HG03565 (cell line): ENCODE results near the gene DAPK2.

ENCODE experiments used
- ATAC-seq: cut with Tn5 transposase; IDR thresholded peaks from one replicate; pipeline ENCODE4 v1.9.1; 2021; ENCODE audit warnings: mild to moderate bottlenecking, moderate library complexity; ENCODE audit not compliant: unreplicated experiment

DAPK2 gene

GRCh38 chr15:63998489-63998888 lies 47.8 kb downstream of the DAPK2 start:
- ATAC-seq, result no peak

DNA sequence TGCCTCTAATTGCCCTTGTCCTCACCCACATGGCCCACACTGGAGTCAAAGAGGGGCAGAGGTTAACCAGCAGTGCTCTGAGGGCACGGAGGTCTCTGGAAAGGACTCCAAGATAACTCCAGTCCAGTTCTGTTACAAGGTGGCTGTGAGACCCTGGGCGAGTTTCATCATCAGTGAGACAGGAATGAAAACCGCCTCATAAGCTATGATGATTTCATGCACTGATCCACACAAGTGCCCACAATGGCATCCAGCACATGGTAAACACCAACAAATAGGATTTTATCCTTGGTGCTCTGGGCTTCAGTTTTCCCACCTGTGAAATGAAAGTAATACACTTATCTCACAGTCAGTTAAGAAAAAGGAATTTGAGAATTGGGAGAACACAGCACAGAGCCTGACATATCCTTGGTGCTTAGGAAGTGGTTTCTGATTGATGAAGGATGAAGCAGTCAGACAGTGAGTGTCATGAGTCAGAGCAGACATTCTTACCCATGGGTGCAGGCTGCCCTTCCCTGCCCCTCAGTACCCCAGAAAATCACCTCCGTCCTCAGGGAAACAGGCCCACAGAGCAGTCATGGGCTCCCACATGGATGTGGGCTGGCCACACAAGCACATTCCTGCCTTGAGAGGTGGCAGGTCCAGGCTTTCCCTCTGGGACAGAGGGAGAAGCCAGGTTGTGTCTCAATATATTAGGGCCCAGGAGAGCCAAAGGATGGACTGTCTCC lies 48.4 kb downstream of the DAPK2 start:
- ATAC-seq, result no peak

DNA sequence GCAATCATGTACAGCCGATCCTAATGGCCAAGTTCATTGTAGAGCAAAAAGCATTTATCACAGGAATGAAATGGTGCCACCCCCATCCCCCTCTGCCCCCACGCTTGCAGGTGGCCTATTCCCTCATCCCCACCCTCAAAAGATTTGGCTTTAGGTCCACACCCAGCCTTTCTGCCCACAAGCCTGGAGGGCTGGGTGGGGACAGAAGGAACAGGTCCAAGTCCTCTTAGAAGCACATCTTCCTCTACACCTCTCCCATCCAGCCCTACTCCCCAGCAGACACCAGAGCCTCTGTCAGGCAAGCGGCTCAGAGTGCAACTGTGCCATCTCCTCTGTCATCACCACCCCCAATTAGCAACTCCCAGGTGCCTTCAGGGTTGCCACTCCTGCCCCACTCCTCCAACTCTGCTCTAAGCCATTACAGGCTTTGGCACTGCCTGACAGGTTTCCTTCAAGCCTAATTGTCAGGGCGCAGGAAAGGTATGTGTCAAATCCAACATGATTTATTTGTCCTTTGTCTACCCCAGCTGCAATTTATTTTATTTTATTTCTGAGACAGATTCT lies 49.4 kb downstream of the DAPK2 start:
- no peak for ATAC-seq

- ATAC-seq, result no peak
Observed at GRCh38 chr15:63995789-63996188, 50.5 kb downstream of the DAPK2 start.

DNA sequence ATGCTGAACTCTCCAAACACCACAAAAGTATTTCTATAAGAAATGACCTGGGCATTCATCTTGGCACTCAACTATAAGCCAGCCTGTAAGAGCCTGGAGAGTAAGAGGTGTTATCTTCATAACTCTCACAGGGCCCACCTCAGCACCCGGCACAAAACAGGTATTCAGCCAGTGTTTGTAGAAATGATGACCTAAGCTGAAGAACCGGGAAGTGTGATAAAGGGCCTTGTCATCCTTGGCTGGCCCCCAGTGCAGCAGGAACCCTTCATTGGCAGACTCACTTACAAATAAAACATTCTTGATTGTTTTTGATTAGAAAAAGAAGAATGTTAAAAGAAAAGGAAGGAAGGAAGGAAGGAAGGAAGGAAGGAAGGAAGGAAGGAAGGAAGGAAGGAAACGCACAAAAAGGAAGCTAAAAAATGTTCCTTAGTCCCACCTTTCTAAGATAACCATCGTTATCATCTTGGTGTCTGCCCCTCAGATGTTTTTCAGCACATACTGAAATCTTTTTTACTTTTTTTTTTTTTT lies 52.1 kb downstream of the DAPK2 start:
- ATAC-seq, result no peak

GRCh38 chr15:63992300-63992699 lies 54.0 kb downstream of the DAPK2 start:
- no peak for ATAC-seq

DNA sequence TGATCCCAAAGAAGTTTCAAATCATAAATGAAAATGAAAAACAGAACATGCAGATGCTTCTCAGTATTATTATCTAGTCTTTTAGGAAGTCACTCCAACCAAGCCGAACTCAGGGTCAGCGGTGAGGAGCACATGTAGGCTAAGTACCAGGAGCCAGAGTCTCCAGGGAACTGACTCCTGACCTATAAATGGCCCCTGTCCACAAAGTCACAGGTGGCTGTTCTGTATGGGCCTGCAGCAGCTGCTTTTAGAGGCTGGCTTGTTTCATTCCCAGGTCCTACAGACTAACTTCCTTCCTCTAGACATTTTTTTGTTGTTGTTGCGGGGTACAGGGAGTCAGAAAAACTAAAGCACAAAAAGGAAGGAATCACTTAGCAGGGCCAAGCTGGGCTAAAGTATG lies 54.6 kb downstream of the DAPK2 start:
- ATAC-seq, result no peak

DNA sequence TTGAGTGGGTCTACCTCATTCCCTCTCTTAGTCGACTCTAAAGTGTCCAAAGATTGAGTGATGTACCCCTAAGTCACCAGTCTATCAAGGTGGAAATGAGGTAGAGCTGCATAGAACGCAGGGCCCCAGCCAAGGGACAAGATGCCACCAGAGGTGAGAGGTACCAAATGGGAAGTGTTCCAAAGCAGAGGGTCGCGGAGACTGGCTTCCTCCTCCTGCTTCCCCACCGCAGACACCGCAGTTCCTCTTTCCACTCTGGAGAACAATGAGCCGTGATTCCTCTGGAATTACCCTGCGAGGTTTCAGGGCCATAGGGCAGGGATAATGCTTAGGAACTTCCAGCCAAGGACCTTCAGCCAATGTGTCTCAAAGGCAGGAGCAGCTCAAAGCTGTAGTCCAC lies 55.8 kb downstream of the DAPK2 start:
- no peak for ATAC-seq

DNA sequence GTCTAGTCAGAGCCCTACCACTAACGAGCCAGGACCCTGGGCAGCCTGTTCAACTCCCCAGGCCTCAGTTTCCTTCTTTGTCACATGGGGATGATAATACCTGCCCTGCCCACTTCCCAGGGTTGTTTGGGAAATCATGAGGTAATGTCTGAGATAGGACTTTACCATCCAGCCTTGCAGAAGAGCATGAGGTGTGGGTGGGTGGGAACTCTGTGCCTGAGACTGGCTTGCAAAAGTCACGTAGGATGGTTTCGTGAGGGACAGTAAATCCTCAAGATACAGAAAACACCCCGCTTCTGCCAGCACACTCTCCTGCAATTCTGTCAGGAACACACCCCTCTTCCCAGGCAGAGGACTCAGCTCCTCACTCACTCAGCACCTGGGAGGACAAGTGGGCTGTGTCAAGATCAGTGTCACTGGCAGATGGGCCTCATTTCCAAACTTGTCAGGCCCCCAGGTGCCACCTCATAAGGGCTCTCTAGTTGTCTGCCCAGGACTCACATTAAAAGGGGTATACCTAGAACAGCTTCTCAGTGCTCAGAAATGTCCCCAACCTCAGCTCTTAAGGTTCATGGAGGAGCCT lies 58.4 kb downstream of the DAPK2 start:
- ATAC-seq, result no peak

DNA sequence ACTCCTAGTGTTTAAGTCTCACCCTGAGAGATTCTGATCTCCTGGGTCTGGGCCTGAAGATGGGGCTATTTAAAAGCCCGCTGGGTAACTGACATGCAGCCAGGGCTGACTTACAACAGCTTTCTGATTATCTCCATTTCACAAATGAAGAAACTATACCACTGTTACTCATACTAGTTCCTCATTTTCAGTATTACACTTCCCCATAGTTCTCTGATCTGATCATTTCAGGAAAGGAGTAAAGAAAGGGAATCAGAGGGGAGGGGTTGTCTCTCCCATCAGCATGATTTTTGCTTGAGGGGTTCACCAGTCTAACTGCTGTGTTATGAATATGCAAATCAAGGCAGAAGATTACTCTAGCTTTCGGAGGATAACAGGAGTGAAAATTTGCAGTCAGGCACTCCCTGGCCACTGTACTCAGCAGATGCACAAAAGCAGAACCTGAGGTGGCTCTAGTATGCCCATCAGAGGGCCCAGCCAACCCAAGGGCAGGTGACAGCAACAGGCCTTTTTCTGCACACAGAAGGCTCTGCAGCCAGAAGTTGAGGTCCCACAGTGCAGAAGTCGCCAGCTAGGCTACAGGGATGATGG lies 59.4 kb downstream of the DAPK2 start:
- ATAC-seq, result peak; percentile 74

DNA sequence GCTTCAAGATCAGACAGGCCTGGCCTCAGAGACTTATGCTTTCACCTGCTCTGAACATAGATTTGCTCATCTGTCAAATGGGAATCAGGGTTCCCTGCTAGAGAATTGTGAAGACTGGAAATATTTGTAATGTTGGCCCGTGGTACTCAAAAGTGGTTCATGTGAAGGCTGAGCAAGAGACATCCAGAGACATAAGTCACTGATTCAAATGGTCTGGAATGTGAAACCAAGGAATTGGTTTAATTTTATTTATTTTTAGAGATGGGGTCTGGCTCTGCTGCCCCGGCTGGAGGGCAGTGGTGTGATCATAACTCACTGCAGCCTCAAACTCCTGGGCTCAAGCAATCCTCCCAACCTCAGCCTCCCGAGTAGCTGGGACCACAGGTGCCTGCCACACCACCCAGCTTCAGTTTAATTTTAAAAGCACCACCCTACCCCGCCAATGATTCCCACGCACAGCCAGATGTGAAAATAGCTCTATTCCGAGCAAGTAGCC lies 60.1 kb downstream of the DAPK2 start:
- no peak for ATAC-seq

DNA sequence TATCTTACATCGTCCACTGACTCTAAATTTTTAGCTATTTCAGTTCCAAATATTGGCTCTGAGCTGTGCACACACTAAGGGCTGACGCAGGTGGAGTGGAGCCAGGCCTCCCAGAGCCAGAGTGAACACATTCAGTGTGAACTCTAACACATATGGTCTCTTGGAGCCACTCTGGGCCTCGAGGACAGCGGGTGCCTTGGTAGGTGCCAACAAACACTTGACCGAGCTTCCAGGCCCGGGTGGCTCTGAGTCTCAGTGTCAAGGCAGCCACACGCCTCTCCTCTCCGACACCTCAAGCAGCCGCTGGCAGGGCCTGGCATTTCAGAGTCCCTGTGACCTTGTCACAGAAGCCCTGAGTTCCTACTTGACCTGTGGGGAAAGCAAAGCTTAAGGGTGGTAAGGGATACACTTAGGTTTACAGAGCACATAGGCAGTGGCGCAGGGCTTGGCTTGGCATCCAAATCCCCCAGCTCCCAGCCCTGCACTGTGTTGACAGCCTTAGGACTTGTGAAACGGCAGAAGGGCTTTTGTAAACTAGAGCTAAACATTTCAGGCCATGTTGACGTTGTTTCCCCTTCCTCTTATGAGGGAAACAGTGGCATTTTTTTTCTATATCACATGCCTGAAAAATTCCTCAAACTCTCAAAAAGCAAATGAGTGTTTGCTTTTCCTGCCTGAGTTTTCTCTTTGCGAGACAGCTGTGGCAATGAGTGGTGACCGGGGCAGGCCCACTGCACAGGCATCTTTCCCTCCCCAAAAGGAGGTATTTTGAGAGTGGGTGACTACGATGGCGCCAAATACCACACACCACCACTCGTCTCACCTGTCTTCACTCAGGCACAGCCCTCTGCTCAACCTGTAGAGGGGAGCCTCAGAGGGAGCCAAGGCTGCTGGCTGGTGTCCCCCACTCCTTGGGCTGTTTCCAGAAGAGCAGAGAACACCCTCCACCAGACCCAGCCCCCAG lies 60.8 kb downstream of the DAPK2 start:
- ATAC-seq, result no peak

GRCh38 chr15:63984331-63984730 lies 62.0 kb downstream of the DAPK2 start:
- ATAC-seq, result no peak

- no peak for ATAC-seq
Observed at GRCh38 chr15:63983061-63983711, 63.1 kb downstream of the DAPK2 start.

GRCh38 chr15:63982381-63982854 lies 63.9 kb downstream of the DAPK2 start:
- no peak for ATAC-seq

GRCh38 chr15:63981596-63982320 lies 64.5 kb downstream of the DAPK2 start:
- ATAC-seq, result no peak

GRCh38 chr15:63979262-63979793 lies 67.0 kb downstream of the DAPK2 start:
- no peak for ATAC-seq

GRCh38 chr15:63978511-63979261 lies 67.6 kb downstream of the DAPK2 start:
- ATAC-seq, result no peak
